HG03039 (cell line): Measurements from ENCODE around the gene SHH.
"Not testable (repeated sequence)": the region's sequence is repeated elsewhere in the genome, so short reads cannot be mapped to it uniquely, and the experiment has no call there.

Experiments used
- ATAC-seq: cut with Tn5 transposase; IDR thresholded peaks from one replicate; pipeline ENCODE4 v1.9.1; 2021; ENCODE audit warnings: mild to moderate bottlenecking, moderate library complexity; ENCODE audit not compliant: unreplicated experiment

Gene SHH

DNA sequence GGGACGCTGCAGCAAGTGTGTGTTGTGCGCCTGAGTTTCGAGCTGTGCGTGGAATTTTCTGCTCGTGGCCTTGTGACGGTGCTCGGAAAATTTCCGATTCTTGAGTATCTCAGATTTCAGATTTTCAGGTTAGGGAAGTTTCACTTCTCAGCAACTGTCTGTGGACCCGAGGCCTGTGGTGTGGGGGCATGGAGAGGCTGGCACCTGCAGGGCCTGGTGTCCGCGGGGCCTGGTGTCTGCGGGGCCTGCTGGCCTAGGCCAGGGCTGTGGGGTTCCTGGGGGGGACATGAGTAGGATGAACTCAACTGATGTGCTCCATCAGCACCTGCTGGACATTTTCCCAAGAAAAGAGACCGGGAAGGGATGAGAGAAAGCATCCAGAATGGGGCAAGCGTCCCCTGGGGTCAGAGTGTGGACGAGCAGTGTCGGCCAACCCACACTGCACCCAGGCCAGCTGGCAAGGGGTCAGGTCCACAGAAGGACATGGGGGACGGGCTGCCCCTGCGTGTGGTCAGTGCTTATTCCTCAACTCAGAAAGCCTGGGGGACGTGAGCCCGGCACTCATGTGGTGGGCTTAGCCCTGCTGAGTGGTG lies 31.3 kb upstream of the SHH start:
- ATAC-seq: no peak

DNA sequence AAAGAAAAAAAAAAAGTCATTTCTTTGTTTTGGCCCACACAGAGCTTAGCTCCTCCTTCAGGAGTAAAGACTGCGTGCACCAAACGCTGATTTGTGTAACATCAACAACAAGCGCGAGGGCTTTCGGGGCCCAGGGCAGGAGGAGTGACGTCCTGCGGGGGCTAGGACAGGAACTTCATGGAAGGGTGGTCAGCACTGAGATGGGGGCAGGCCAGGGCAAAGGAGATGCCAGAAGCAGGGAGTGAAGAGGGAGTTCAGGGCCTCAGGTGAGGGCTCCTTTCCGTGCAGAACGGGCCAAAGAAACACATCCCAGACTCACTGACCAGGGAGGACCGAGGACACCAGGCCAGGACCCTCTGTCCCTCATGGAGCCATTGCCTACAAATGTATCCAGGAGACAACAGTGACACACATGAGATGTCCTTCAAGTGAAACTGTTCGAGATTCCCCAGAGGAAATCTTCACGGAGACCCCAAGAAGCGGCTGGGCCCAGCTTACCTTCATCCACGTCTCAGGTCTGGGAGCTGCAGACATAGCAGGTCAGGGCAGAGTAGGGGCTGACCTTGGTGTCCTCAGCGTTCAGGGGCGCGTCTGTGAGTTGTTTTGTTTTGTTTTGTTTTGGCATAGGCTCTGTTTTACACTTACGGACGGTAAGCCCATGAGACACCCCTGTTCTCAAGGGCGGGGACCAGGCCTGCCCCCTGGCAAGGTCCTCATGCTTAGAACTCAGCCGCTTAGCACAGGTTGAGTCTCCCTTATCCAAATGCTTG lies 30.4 kb upstream of the SHH start:
- no peak for ATAC-seq

DNA sequence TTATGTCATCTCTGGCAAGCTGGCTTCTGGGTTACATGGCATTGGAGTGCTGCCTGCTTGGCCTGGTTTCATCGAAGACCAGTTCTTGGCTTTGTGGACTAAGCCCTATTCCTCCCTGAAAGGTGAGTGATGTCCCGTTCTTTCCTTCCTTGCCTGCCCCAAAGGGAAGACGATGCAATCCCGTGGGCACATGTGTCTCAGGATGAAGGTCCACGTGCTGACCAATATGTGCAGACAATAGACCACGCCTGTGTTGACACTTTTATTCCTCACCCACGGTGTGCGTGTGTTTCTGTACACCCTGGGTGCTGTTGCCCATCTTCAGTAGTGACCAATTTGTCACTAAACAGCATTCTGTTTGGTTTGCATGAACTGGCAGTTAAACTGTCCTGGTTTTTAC lies 28.6 kb upstream of the SHH start:
- no peak for ATAC-seq

DNA sequence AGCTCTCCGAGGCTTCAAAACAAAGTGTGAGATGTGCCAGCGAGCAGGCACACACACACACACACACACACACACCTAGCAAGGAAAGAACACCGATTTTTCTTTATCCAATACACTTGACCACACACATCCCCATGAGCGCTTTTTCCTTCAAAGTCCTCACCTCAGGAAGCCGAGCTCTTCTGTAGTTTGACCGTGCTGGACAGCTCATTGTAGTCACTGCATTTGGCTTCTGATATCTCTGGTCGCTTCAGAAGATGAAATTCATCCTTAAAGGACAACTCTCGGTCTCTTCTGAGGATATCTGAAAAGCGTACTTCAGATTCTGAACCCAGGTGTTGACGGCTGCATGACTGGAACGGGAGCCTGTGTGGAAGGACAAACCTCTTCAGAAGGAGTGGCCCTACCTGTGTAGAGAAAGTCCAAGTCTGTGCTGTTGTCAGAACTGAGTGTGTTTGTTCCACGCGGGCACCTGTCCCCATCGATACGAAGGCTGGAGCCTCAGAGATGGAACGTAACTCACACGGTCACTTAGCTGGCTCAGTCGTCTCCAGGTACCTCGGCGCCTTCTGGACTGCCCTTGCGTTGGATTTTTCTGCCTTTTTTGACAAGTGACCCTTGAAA lies 28.1 kb upstream of the SHH start:
- no peak for ATAC-seq

DNA sequence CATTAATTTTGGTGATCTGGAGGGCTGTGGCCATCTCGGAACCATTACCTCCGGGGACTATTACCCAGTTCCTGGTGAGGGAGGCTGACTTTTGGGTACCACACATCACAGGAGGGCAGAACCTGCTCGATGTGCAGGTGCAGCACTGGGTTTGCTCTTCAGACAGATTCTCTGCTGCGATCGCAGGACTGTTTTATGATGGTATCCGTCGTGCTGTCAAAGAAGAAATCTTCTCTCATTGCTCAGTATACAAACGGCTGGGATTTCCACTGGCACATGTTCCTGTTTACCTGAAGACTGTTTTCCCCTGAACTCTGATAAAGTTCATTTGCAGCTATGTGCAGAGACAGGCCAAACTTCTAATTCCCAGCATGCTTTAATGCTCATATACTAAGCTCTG lies 27.2 kb upstream of the SHH start:
- no peak for ATAC-seq

DNA sequence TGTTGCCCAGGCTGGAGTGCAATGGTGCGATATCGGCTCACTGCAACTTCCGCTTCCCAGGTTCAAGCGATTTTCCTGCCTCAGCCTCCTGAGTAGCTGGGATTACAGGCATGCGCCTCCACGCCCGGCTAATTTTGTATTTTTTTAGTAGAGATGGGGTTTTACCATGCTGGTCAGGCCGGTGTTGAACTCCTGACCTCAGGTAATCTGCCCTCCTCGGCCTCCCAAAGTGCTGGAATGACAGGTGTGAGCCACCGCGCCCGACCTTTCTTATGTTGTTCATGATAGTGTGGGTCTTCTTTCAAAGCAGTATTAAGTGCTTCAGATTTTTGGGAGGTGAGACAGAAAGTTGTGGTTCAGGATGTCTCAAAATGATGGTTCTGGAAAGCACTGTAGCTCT lies 26.0 kb upstream of the SHH start:
- not testable (repeated sequence) for ATAC-seq

DNA sequence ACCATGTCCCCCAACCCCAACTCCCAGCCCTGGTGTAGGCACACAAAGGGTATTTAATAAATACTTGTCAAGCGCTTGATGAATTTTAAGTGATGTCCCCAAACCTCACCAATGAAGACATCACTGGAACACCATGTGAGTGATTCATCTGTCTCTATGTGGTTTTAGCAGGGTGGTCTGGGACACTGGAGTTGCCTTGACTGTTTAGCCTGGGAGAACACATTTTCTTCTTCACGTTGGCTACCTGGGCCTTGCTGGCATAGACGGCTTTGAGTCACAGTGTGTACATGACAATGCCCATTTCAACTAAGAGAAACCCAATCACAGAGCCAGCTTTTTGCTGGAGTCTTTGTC lies 24.8 kb upstream of the SHH start:
- ATAC-seq: no peak

DNA sequence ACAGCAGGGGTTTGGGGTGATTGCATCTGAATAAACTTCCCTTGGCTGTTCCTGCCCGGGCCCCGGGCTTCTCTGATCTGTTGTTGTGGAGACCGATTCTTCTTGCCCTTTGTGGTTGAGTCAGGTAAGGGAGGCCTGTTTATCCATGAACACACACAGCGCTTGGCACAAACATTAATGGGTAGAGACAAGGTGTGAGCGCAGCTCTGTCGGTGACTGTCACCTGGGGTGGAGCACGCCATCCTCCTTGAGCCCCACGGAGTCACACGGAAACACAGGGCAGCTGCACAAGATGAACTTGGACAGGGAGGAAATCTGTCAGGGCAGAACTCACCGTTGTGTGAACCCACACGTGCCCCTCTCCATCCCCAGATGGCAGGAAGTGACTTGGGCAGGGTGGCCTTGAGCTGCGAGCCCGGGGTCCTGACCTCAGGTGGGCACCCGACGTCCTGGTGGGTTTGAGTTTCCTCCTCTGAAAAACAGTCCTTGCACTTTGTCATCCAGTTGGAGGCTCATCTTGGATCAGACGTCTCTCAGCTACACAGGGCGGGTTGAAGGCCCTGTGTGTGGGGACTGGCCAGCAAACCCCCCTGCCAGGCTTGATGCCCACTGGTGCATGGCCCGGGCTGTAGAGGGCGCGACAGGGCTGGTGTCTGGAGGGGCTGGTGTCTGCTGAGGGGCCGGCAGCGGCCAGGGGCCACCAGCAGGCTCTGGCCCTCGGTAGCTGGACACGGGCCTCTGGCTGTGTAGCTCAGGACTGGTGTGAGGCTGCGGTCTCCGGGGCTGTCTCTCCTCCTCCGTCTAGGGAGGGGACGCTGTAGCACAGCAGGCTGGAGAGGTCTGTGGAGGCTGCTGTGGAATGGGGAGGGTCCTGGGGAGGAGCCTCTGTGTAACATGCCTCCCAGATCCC lies 24.2 kb upstream of the SHH start:
- no peak for ATAC-seq

DNA sequence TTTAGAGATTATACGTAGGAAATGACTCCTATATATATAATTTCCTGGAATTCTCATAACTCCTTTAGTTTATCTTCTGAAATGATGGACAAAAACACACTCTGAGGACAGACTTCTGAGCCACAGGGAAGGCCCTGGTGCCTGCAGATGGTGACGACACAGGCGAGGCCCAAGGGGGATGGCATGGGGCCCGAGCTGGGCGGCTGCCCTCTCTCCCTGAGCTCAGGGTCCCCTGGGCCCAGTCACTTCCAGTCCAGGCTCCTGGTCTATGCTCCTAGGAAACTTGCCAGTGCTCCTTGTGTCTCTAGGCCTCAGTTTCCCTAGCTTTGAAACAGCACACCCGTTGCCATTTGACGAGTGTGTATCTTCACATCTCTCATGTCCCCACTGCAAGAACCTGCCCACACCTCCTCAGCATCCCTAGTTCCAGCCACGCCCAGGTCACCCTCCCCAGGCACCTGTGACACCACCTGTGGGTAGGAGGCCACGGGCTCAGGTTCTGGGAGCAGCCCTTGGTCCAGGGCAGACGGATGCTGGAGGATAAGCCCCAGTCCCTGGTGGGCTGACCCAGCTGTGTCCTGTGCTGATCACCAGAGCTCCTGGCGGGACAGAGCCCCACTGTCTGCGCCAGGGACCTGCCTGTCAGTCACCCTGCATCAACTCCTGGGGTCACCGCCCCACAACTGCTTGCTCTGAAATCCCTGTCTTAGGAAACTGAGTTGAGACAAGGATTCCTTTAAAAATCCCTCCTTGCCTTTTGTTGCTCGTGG lies 23.4 kb upstream of the SHH start:
- ATAC-seq: no peak

DNA sequence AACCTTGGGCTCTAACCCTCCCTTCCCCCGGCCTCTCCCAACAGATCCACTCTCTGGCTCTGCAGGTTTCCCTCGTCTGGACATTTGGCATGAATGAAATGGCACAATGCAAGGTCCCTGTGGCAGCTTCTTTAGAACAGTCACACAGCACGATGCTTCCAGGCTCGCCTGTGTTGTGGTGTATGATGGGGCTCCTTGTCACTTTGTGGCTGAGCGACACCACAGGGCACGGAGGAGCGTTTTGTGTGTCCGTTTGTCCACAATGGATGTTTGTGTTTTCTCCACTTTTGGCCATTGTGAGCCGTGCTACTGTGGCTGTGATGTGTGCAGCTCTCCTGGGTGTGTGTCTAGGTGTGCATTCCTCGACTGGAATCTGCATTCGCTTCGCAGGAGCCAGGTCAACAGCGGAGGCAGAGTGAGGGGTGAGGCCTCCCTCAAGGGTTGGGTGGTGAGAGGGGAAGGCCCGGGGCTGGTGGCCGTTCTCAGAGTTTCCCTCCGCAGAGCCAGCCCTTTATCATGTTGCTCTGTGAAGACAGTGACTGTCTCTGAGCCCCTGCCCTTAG lies 22.3 kb upstream of the SHH start:
- no peak for ATAC-seq

DNA sequence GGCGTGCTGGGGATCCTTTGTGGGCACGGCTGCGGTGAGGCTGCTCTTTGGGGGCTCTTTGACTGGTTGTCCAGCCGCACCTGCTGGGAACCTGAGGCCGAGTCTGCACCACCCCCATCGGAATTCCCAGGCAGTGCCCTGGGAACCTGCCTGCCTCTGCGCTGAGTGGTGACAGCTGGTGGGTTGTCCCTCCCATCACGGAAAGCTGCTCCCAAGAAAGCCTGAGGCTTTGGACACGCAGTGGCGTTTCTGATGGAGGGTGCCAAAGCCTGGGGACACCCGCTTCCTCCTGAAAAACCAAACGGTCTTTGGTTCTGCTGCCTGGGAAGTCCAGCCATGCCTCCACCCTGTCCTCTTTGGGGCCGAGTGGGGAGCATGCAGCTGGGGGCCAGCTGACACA lies 21.4 kb upstream of the SHH start:
- ATAC-seq: no peak

DNA sequence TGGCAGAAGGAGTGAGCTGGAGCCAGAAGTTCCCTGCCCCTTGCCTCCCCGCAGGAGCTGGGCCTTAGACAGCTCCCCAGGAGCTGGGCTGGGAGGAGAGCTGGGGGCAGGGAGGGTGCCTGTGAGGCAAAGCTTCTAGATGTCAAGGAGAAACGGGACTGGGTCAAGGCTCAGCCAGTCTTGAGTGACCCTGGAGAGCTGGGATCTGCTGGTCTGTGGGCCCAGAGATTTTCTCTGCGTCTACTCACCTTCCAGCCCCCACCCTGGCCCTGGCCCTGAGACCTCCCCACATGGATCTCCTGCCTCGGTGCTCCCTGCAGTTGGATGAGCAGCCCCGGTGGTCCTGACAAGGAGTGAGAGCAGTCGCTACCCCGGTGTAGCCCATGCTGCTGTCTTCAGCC lies 20.3 kb upstream of the SHH start:
- no peak for ATAC-seq

DNA sequence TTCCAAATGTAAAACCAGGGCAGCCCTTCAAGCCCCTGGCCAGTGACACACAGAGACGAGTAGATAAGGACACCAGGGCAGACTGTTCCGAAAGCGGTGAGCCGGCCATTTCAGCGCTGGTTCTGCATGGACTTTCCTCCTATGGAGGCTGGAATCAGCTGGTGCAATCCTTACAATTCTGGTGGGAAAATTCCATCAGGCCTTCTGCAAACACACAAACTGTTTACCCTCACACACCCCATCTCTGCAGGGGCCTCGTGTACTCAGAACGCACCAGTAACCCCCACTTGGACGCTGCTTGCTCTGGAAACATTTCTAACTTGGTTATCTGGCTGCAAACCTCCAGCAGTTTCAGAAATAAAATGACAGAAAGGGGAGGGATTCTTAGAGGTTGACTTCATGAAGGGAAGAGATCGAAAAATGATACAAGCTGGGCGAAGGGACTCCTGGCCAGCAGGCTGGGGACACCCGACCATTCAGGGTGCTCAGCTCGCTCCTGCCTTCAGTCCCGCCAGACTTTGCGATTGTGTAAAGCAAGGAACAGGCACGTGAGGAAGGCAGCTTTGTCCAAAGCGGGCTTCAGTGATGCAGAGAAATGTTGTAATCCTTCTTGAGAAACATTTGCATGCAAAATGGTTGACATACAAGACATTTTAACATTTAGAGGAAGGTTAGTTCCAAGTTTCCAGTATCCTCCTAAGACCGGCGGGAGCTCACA lies 19.7 kb upstream of the SHH start:
- no peak for ATAC-seq

DNA sequence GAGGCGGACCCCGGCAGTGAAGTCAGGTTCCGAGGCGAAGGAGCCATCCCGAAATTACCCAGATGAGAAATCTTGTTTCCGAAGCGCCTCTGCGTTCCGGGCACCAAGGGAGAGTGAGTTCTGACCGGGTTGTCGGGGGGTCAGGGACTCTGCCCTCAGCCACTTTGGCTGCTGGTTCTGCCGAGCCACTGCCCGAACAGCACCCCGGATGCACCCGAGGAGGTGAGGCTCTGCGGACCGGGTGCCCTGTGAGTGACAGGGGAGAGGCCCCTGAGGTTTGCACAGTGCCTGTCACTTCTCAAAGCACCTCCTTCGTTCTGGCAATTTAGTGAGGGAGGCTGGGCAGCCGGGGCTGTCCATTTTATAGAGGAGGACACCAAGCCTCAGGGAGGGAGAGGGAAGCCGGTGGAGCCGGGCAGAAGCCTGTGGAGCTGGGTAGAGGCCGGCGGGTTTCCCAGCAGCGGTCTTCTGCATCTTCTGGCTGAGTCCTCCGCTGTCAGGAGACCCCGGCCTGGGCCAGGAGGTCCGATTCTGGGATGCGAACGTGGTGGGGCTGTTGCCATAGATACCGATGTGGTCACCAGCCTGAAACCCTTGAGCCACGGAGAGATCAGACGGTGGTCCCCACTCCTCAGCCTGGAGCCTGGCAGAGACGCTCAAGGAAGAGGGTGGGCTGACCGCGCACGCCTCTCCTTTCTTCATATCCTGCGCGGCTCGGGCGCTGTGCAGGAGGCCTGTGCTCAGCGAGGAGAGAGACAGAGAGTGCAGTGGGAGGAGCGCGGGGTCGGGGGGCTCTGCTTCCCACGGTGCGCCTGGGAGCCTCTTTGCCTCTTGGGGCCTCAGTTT lies 18.9 kb upstream of the SHH start:
- no peak for ATAC-seq

DNA sequence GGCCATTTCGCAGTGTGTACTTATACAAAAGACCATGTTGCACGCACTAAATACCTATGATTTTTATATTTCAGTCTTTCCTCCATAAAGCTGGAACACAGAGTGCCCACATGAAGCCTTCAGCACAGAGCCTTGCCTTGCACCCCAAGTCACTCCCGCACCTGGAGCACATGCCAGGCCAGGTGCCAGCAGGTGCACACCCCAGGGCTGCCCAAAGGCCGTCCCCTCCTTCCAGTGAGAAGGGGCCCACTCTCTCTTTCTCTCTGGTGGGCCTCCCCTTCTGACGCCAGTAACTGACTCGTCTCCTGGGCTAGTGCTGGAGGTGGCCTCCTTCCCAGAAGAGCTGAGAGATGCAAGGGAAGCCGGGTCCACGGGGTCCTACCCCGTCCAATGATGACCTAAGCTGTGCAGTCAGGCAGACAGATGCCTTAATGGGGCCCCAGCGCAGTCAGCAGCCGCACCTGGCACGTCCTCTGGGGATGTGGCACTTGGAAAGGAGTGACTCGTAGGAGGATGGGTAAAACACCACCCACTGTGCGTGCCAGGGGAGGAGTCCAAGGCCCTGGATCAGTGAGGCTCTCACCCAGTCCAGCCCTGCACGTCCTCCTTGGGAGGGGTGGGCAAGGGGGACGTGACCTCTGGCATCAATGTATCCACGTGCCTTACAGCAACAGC lies 17.7 kb upstream of the SHH start:
- ATAC-seq: no peak

DNA sequence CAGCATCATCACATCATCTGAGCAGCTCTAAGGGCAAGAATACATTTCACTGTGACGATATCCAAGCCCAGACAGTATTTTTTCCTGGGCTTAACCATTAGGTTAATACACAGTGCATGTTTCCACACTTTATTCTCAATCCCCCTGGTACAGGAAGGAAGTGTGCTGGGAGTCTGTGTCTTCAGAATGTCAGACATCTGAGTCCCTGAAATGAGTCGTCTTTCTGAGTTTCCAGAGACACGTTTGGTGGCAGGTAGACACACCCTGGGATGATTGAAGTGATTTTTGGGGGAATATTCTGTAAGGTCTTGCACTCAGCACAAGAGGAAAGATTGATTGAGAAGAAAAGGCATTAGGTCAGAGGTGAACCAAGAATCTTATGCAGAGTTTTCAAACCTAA lies 13.1 kb upstream of the SHH start:
- ATAC-seq: no peak

DNA sequence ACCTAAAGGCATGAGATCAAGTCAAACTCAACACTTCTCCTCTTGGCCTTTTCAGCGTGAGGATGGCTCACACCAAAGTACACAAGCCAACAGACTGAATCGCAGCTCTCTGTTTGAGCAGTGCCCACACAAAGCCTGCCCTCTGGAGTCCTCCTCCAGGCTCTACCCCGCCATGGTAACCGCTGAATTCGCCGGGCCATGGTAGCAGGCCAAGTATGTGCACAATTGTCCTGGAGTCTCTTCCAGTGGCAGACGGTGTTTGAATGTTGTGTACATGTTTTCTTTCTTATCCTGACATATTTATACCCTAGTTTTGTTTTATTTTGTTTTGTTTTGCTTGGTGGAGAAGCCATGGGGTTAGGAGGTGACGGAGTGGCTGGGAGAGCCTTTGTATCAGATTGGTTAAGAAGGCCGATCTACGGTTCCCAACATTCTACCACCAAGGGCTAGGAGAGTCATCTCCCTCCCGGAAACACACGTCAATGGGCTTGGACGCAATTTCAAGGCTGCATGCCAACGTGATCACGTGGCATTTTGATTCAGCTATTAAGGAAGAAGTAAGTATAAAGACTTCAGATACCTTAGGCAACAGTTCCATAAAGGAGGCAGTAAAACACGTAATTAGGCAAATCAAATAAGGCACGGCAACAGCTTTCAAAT lies 12.1 kb upstream of the SHH start:
- no peak for ATAC-seq

DNA sequence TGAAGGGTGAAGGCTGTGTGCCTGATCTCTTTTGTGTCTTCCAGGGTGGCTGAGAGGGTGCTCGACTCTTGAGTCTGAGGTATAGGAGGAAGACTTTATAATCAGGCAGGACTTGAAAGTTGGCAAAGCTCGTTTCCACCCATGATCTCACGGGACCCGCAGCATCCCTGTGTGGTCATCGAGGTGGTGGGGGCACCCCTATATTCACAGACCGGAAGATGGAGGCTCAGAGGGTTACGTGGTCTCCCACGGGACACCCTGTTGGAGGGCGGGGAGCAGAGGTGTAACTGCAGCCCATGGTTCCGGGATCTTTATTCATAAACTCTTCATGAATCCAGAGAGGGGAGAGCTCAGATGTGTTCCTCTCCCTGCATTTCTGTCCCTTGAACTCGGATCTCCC lies 9.6 kb upstream of the SHH start:
- no peak for ATAC-seq
